HepG2 (cell line): ENCODE data around the gene CARD16. TPM values are rescaled to one million over a fixed set of nuclear protein-coding genes. Genes with fewer than 3 reads are reported as not detected.

Source experiments
- GFI1 ChIP-seq: sonication (generic); formaldehyde crosslinking; IDR thresholded peaks from 2 replicates; pipeline ENCODE4 v1.5.0; 2020; ENCODE audit warnings: missing genetic modification reagents, mild to moderate bottlenecking, borderline replicate concordance
- HDAC1 ChIP-seq: sonication (generic); formaldehyde crosslinking; IDR thresholded peaks from 2 replicates; pipeline ENCODE4 v1.5.1; 2020; ENCODE audit warnings: mild to moderate bottlenecking, missing genetic modification reagents
- HDAC2 ChIP-seq: sonication (generic); formaldehyde crosslinking; IDR thresholded peaks from 2 replicates; pipeline ENCODE4 v1.4.0; 2020; ENCODE audit warnings: missing genetic modification reagents
- HES4 ChIP-seq: sonication (generic); formaldehyde crosslinking; IDR thresholded peaks from 2 replicates; pipeline ENCODE4 v1.9.0; 2021; ENCODE audit warnings: mild to moderate bottlenecking, missing genetic modification reagents, borderline replicate concordance
- JDP2 ChIP-seq: sonication (generic); formaldehyde crosslinking; IDR thresholded peaks from 2 replicates; pipeline ENCODE4 v1.8.1; 2022; ENCODE audit warnings: missing genetic modification reagents, borderline replicate concordance
- MEIS1 ChIP-seq: sonication (generic); formaldehyde crosslinking; IDR thresholded peaks from 2 replicates; pipeline ENCODE4 v1.9.0; 2021; ENCODE audit warnings: mild to moderate bottlenecking, missing genetic modification reagents, moderate library complexity, borderline replicate concordance
- MLLT10 ChIP-seq: sonication (generic); formaldehyde crosslinking; IDR thresholded peaks from 2 replicates; pipeline ENCODE4 v1.4.0; 2020; ENCODE audit warnings: missing genetic modification reagents
- NCOA5 ChIP-seq: sonication (generic); formaldehyde crosslinking; IDR thresholded peaks from 2 replicates; pipeline ENCODE4 v1.4.0; 2020; ENCODE audit warnings: missing genetic modification reagents
- NFE2L2 ChIP-seq: fragments of 150-350 bp; IDR thresholded peaks from 2 replicates; pipeline ENCODE4 v1.6.1; 2014; ENCODE audit warnings: low read length
- SAP130 ChIP-seq: IDR thresholded peaks from 2 replicates; pipeline ENCODE4 v1.6.1; 2016; ENCODE audit warnings: low read depth
- SP4 ChIP-seq: sonication (generic); formaldehyde crosslinking; IDR thresholded peaks from 2 replicates; pipeline ENCODE4 v1.8.1; 2023; ENCODE audit warnings: mild to moderate bottlenecking, missing genetic modification reagents
- STAT5B ChIP-seq: sonication (generic); formaldehyde crosslinking; IDR thresholded peaks from 2 replicates; pipeline ENCODE4 v1.4.0; 2020; ENCODE audit warnings: missing genetic modification reagents
- ZFYVE20 ChIP-seq: sonication (generic); formaldehyde crosslinking; IDR thresholded peaks from 2 replicates; pipeline ENCODE4 v1.8.0; 2023; ENCODE audit warnings: low read depth, mild to moderate bottlenecking, moderate library complexity, missing genetic modification reagents, borderline replicate concordance
- ZNF101 ChIP-seq: sonication (generic); formaldehyde crosslinking; IDR thresholded peaks from 2 replicates; pipeline ENCODE4 v1.4.0; 2020; ENCODE audit warnings: mild to moderate bottlenecking, low read depth, missing genetic modification reagents, borderline replicate concordance
- ZNF124 ChIP-seq: sonication (generic); formaldehyde crosslinking; IDR thresholded peaks from 2 replicates; pipeline ENCODE4 v1.4.0; 2020; ENCODE audit warnings: missing genetic modification reagents
- ZNF30 ChIP-seq: sonication (generic); formaldehyde crosslinking; IDR thresholded peaks from 2 replicates; pipeline ENCODE4 v1.5.0; 2020; ENCODE audit warnings: mild to moderate bottlenecking, missing genetic modification reagents
- ZNF331 ChIP-seq: sonication (generic); formaldehyde crosslinking; IDR thresholded peaks from 2 replicates; pipeline ENCODE4 v1.4.0; 2020; ENCODE audit warnings: missing genetic modification reagents
- ZNF33B ChIP-seq: sonication (generic); formaldehyde crosslinking; IDR thresholded peaks from 2 replicates; pipeline ENCODE4 v1.5.1; 2020; ENCODE audit warnings: mild to moderate bottlenecking, missing genetic modification reagents
- ZNF484 ChIP-seq: sonication (generic); formaldehyde crosslinking; IDR thresholded peaks from 2 replicates; pipeline ENCODE4 v1.5.1; 2020; ENCODE audit warnings: mild to moderate bottlenecking, low read depth, missing genetic modification reagents, borderline replicate concordance
- ZNF589 ChIP-seq: sonication (generic); formaldehyde crosslinking; conservative IDR thresholded peaks from 2 replicates; pipeline ENCODE4 v1.8.0; 2022; ENCODE audit warnings: mild to moderate bottlenecking, moderate library complexity, missing genetic modification reagents
- ZNF652 ChIP-seq: IDR thresholded peaks from 2 replicates; pipeline ENCODE4 v1.6.1; 2016; ENCODE audit warnings: low read depth, borderline replicate concordance
- ZNF670 ChIP-seq: sonication (generic); formaldehyde crosslinking; IDR thresholded peaks from 2 replicates; pipeline ENCODE4 v1.8.0; 2022; ENCODE audit warnings: mild to moderate bottlenecking, missing genetic modification reagents, borderline replicate concordance
- polyA plus RNA-seq, 8 experiments: library from polyadenylated mRNA; depleted of rRNA in 3 of 8; stranded (reverse) in 7 of 8; unstranded in 1 of 8; fragments of >200 nt; fragmentation: Illumina TruSeq in 4 of 8; extraction: Trizol in 4 of 8; gene quantifications; 2 replicates each; pipeline versions ENCODE4 v1.2.1 to v1.2.3, GENCODE V29; 2011 to 2016; ENCODE audit warnings: low read depth in 4 of 8, missing spikeins in 1 of 8, mixed read lengths in 1 of 8; ENCODE audit not compliant: insufficient read depth in 1 of 8
- total RNA-seq, 5 experiments: library from RNA; depleted of rRNA; stranded (reverse); fragments of >200 nt; fragmentation: Illumina TruSeq; extraction: Trizol; gene quantifications; 2 replicates each; pipeline ENCODE4 v1.2.3, GENCODE V29; 2016; ENCODE audit warnings: low read depth in 1 of 5
- TF ChIP-seq, protein P1 (sequence below), 2 experiments: fragments of 450-650 bp in 1 of 2; sonication (generic) in 1 of 2; formaldehyde crosslinking; IDR thresholded peaks; 2 replicates each; pipeline versions ENCODE4 v1.5.0 to v1.8.0; 2020 to 2022; ENCODE audit warnings: mild to moderate bottlenecking in 1 of 2, missing genetic modification reagents in 1 of 2
- TF ChIP-seq, protein P2 (sequence below): sonication (generic); formaldehyde crosslinking; IDR thresholded peaks from 2 replicates; pipeline ENCODE4 v1.4.0; 2020; ENCODE audit warnings: mild to moderate bottlenecking, low read depth, missing genetic modification reagents
- TF ChIP-seq, protein P3 (sequence below): sonication (generic); formaldehyde crosslinking; IDR thresholded peaks from 2 replicates; pipeline ENCODE4 v1.4.0; 2020; ENCODE audit warnings: missing genetic modification reagents
- TF ChIP-seq, protein P4 (sequence below): sonication (generic); formaldehyde crosslinking; IDR thresholded peaks from 2 replicates; pipeline ENCODE4 v1.8.0; 2022; ENCODE audit warnings: missing genetic modification reagents, low read depth, mild to moderate bottlenecking, borderline replicate concordance
- TF ChIP-seq, protein P5 (sequence below): conservative IDR thresholded peaks from 2 replicates; pipeline ENCODE4 v1.6.1; 2018; ENCODE audit warnings: missing genetic modification reagents

Gene CARD16
- total and polyA plus RNA-seq, 2 of the 13 experiments (the other 11 are each of a cell fraction or from before 2014, with no cell fraction given), result 0.34 TPM; not detected in 1

DNA sequence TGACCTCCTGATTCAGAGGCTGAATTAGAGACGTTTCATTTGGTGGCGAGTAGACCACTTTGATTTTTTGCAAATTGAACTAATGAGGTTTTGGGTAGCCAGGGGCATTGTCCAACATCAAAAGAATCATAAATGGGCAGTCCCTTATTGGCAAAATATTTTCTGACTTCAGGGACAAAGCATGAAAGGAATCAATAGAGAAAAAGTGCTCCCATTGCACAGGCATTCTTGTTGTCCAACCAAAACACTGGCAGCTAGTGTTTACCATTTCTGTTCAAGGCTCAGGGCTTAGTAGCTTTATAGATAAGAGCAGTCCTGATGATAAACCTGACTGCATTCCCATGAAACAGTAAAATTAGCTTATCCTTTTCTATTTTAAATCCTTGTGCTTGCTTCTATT, 6.4 kb upstream of the CARD16 start (continued):
- TF ChIP-seq MLLT10 (no peak), HES4 (CRISPR knock-in tag) (no peak), GFI1 (CRISPR knock-in tag) (peak; percentile 58; the same call in 1 of the 2 replicates), SAP130 (CRISPR knock-in tag) (peak; percentile 54), ZNF652 (CRISPR knock-in tag) (no peak), NFE2L2 (no peak), HDAC1 (no peak), JDP2 (CRISPR knock-in tag) (no peak), NCOA5 (CRISPR knock-in tag) (no peak), ZNF30 (CRISPR knock-in tag) (no peak), MEIS1 (no peak), SP4 (CRISPR knock-in tag) (no peak), HDAC2 (CRISPR knock-in tag) (peak; percentile 49; the same call in 1 of the 2 replicates), ZNF589 (CRISPR knock-in tag) (no peak), ZNF33B (CRISPR knock-in tag) (no peak), ZNF331 (peak; percentile 51; the same call in 1 of the 2 replicates), ZNF101 (CRISPR knock-in tag) (no peak), ZNF124 (CRISPR knock-in tag) (0 out of 2 replicates have a peak, but pooled peaks have one; percentile 52), STAT5B (CRISPR knock-in tag) (no peak), ZFYVE20 (CRISPR knock-in tag) (no peak), ZNF670 (no peak), ZNF484 (no peak)
- TF ChIP-seq, protein P1, sequence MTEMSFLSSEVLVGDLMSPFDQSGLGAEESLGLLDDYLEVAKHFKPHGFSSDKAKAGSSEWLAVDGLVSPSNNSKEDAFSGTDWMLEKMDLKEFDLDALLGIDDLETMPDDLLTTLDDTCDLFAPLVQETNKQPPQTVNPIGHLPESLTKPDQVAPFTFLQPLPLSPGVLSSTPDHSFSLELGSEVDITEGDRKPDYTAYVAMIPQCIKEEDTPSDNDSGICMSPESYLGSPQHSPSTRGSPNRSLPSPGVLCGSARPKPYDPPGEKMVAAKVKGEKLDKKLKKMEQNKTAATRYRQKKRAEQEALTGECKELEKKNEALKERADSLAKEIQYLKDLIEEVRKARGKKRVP (CRISPR knock-in tag; IDR thresholded peaks at IDR 0.05), result no peak
- TF ChIP-seq, protein P2, sequence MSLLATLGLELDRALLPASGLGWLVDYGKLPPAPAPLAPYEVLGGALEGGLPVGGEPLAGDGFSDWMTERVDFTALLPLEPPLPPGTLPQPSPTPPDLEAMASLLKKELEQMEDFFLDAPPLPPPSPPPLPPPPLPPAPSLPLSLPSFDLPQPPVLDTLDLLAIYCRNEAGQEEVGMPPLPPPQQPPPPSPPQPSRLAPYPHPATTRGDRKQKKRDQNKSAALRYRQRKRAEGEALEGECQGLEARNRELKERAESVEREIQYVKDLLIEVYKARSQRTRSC (CRISPR knock-in tag), result no peak
- TF ChIP-seq, protein P3, sequence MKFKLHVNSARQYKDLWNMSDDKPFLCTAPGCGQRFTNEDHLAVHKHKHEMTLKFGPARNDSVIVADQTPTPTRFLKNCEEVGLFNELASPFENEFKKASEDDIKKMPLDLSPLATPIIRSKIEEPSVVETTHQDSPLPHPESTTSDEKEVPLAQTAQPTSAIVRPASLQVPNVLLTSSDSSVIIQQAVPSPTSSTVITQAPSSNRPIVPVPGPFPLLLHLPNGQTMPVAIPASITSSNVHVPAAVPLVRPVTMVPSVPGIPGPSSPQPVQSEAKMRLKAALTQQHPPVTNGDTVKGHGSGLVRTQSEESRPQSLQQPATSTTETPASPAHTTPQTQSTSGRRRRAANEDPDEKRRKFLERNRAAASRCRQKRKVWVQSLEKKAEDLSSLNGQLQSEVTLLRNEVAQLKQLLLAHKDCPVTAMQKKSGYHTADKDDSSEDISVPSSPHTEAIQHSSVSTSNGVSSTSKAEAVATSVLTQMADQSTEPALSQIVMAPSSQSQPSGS (CRISPR knock-in tag), result peak; percentile 86; the same call in 1 of the 2 replicates
- TF ChIP-seq, protein P4, sequence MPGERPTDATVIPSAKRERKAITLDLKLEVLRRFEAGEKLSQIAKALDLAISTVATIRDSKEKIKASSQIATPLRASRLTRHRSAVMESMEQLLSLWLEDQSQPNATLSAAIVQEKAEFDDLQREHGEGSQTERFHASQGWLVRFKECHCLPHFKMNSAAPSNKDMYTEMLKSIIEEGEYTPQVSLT (CRISPR knock-in tag), result no peak
- TF ChIP-seq, protein P5, sequence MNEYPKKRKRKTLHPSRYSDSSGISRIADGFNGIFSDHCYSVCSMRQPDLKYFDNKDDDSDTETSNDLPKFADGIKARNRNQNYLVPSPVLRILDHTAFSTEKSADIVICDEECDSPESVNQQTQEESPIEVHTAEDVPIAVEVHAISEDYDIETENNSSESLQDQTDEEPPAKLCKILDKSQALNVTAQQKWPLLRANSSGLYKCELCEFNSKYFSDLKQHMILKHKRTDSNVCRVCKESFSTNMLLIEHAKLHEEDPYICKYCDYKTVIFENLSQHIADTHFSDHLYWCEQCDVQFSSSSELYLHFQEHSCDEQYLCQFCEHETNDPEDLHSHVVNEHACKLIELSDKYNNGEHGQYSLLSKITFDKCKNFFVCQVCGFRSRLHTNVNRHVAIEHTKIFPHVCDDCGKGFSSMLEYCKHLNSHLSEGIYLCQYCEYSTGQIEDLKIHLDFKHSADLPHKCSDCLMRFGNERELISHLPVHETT (CRISPR knock-in tag), result no peak
